HEK293T (cell line): Measurements from ENCODE around the gene SLC35G3.

ENCODE experiments used
- ARNT ChIP-seq: fragments of 450-650 bp; IDR thresholded peaks from 2 replicates; pipeline ENCODE4 v1.6.1; 2017; ENCODE audit warnings: mild to moderate bottlenecking
- BHLHE40 ChIP-seq: fragments of 450-650 bp; IDR thresholded peaks from 2 replicates; pipeline ENCODE4 v1.6.1; 2016; ENCODE audit warnings: mild to moderate bottlenecking, moderate library complexity, borderline replicate concordance
- ELF4 ChIP-seq: fragments of 450-650 bp; IDR thresholded peaks from 2 replicates; pipeline ENCODE4 v1.6.1; 2017; ENCODE audit warnings: antibody characterized with exemption
- FOXA1 ChIP-seq: fragments of 450-650 bp; IDR thresholded peaks from 2 replicates; pipeline ENCODE4 v1.6.1; 2016; ENCODE audit warnings: mild to moderate bottlenecking
- NFRKB ChIP-seq: fragments of 450-650 bp; IDR thresholded peaks from 2 replicates; pipeline ENCODE4 v1.6.1; 2016; ENCODE audit warnings: mild to moderate bottlenecking, moderate library complexity
- SP1 ChIP-seq: fragments of 450-650 bp; IDR thresholded peaks from 2 replicates; pipeline ENCODE4 v1.6.1; 2017
- SUZ12 ChIP-seq: fragments of 450-650 bp; IDR thresholded peaks from 2 replicates; pipeline ENCODE4 v1.6.1; 2016; ENCODE audit warnings: mild to moderate bottlenecking
- TARDBP ChIP-seq: fragments of 450-650 bp; IDR thresholded peaks from 2 replicates; pipeline ENCODE4 v1.6.1; 2016
- ZNF384 ChIP-seq: fragments of 450-650 bp; IDR thresholded peaks from 2 replicates; pipeline ENCODE4 v1.6.1; 2016

GRCh38 chr17:35214192-35214591 lies 20.0 kb upstream of the SLC35G3 start:
- TF ChIP-seq SUZ12 (no peak), NFRKB (no peak), BHLHE40 (no peak), TARDBP (no peak), SP1 (no peak), ELF4 (no peak), ZNF384 (no peak), ARNT (no peak), FOXA1 (no peak)
